ENCODE measurements around the gene TRIP10. TPM values are rescaled to one million over a fixed set of nuclear protein-coding genes. Genes with fewer than 3 reads are reported as not detected.
A peak's percentile ranks its signal among the peaks of the same experiment; 100 is the strongest.

TRIP10 gene
- total and polyA plus RNA-seq, 4 donors: 60.8 to 97.3 (median 79.8) TPM

DNA sequence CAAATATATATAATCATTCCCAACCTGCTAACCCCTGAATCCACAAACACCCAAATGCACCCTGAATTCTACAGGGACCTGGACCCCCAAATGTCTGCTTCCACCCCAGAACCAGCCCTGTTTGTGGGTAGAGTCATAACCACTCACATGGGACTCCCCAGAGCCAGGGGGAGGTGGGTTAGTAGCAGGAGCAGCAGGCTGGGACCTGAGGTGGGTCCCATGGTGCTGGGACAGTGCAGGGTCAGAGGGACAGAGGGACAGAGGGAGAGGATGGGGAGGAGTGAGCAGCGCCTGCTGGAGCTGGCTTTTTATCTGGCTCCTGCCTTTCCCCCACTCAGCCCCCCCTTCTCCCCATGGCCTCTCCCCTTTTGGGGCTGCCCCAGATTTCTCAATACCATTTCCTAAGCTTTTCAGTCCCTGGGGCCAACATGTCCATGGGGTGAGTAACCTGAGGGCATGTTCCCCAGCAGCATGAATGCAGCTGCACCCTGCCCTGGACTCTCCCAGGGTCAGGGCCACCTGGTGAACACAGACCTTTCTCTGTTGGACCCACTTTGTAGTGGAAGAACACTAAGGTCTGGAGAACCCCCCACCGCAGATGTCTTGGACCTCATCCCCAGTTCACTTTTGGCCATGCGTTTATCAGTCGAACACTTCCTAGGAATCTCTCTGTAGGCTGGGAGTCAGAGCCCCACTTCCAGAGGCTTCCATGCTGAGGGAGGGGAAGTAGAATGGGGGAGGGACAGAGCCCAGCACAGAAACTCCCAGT lies 18.9 kb upstream of the TRIP10 start, which contains the start of gene C3:
Gene C3, minus strand, starts transcription at position 282 of the 769 bp plus-strand sequence. Its CDS starts 61 bp downstream, at position 221.
- Histone ChIP-seq H3K4me3 (peak within 1 kb of the TSS; percentile 29), H3K9ac (ENCODE audit: insufficient read depth in 1 of 2, low read length in 2 of 2) (no peak within 1 kb of the TSS), H3K27ac (ENCODE audit: low read depth in 1 of 2, low read length in 1 of 2) (peak within 1 kb of the TSS; percentile 10 to 71), H3K9me3 (ENCODE audit: control insufficient read depth in 4 of 4, insufficient read depth in 3 of 4, low read length in 3 of 4) (peaks cover 0 to 2% (median 0%) of the 10 kb centered on the region in 4 donors), H3K27me3 (ENCODE audit: control insufficient read depth in 3 of 3, insufficient read depth in 3 of 3, low read length in 2 of 3) (no peaks in the 10 kb centered on the region), H3K36me3 (ENCODE audit: control insufficient read depth in 4 of 4, insufficient read depth in 4 of 4, low read length in 4 of 4) (peaks cover 0 to 6% (median 0%) of the 10 kb centered on the region in 4 donors), H3K4me1 (ENCODE audit: control insufficient read depth in 5 of 5, insufficient read depth in 5 of 5, low read length in 5 of 5) (peaks cover 0 to 11% (median 6%) of the 10 kb centered on the region in 5 donors)
- peak in 1 of 3 donors; percentile 50 for DNase-seq
- WGBS, 2 donors: 52 to 65% methylated on average over 4 of the region's 4 CpGs
- ATAC-seq (ENCODE audit: insufficient read depth, low FRiP score): peak; percentile 56
- TF ChIP-seq, protein P1, sequence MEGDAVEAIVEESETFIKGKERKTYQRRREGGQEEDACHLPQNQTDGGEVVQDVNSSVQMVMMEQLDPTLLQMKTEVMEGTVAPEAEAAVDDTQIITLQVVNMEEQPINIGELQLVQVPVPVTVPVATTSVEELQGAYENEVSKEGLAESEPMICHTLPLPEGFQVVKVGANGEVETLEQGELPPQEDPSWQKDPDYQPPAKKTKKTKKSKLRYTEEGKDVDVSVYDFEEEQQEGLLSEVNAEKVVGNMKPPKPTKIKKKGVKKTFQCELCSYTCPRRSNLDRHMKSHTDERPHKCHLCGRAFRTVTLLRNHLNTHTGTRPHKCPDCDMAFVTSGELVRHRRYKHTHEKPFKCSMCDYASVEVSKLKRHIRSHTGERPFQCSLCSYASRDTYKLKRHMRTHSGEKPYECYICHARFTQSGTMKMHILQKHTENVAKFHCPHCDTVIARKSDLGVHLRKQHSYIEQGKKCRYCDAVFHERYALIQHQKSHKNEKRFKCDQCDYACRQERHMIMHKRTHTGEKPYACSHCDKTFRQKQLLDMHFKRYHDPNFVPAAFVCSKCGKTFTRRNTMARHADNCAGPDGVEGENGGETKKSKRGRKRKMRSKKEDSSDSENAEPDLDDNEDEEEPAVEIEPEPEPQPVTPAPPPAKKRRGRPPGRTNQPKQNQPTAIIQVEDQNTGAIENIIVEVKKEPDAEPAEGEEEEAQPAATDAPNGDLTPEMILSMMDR (IDR thresholded peaks at IDR 0.05; ENCODE audit: control extremely low read depth, extremely low read depth): no peak

DNA sequence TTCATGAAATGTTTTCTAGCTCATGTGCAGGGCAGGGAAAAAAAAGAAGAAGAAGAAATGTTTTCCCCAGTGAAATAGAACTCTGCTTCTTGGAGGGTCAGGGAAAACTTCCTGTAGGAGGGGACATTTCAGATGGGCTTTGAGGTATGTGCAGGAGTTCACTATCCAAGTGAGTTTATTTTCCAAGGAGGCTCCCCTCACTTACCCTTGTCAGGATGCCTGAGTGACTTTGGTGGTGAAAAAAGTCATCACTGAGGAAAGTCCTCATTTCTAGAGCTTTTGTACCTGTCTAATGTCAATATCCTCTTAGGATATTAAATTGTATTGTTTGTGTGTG lies 18.4 kb upstream of the TRIP10 start:
- H3K9me3 ChIP-seq (ENCODE audit: control insufficient read depth in 4 of 4, insufficient read depth in 3 of 4, low read length in 3 of 4): peaks cover 0 to 2% (median 0%) of the 10 kb centered on the region in 4 donors
- TF ChIP-seq, protein P1 (IDR thresholded peaks at IDR 0.05; ENCODE audit: control extremely low read depth, extremely low read depth): no peak
- H3K27ac ChIP-seq (ENCODE audit: low read depth in 1 of 2, low read length in 1 of 2): peak overlapping the region in 1 of 2 donors; percentile 15
- H3K36me3 ChIP-seq (ENCODE audit: control insufficient read depth in 4 of 4, insufficient read depth in 4 of 4, low read length in 4 of 4): peaks cover 0 to 6% (median 0%) of the 10 kb centered on the region in 4 donors
- DNase-seq (no peak), ATAC-seq (ENCODE audit: insufficient read depth, low FRiP score) (no peak)
- H3K4me1 ChIP-seq (ENCODE audit: control insufficient read depth in 5 of 5, insufficient read depth in 5 of 5, low read length in 5 of 5): peaks cover 0 to 11% (median 6%) of the 10 kb centered on the region in 5 donors
- no peak overlapping the region for H3K9ac ChIP-seq (ENCODE audit: insufficient read depth in 1 of 2, low read length in 2 of 2)
- no peak overlapping the region for H3K4me3 ChIP-seq
- H3K27me3 ChIP-seq (ENCODE audit: control insufficient read depth in 3 of 3, insufficient read depth in 3 of 3, low read length in 2 of 3): no peaks in the 10 kb centered on the region

DNA sequence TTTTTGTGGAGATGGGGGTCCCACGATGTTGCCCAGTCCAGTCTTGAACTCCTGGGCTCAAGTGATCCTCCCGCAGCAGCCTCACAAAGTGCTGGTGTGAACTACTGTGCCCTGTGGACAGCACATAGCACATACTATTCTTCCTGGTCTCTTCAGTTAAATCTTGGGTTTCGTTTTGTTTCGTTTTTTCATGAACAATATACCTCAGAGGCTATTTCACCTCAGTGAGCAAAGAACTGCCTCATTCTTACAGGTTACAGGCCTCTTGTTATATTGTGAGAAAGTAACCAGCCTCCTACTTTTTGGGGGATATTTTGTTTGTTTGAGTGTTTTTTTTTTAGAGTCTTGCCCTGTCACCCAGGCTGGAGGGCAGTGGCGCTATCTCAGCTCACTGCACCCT lies 17.7 kb upstream of the TRIP10 start:
- H3K9ac ChIP-seq (ENCODE audit: insufficient read depth in 1 of 2, low read length in 2 of 2): no peak overlapping the region
- DNase-seq (no peak), ATAC-seq (ENCODE audit: insufficient read depth, low FRiP score) (no peak)
- no peak overlapping the region for H3K4me3 ChIP-seq
- TF ChIP-seq, protein P1 (IDR thresholded peaks at IDR 0.05; ENCODE audit: control extremely low read depth, extremely low read depth): no peak
- WGBS, 2 donors: 48 to 52% methylated on average over 5 of the region's 5 CpGs
- H3K36me3 ChIP-seq (ENCODE audit: control insufficient read depth in 4 of 4, insufficient read depth in 4 of 4, low read length in 4 of 4): peaks cover 0 to 6% (median 0%) of the 10 kb centered on the region in 4 donors
- H3K9me3 ChIP-seq (ENCODE audit: control insufficient read depth in 4 of 4, insufficient read depth in 3 of 4, low read length in 3 of 4): peaks cover 0 to 2% (median 0%) of the 10 kb centered on the region in 4 donors
- H3K27ac ChIP-seq (ENCODE audit: low read depth in 1 of 2, low read length in 1 of 2): peak overlapping the region in 1 of 2 donors; percentile 71
- H3K4me1 ChIP-seq (ENCODE audit: control insufficient read depth in 5 of 5, insufficient read depth in 5 of 5, low read length in 5 of 5): peaks cover 0 to 11% (median 6%) of the 10 kb centered on the region in 5 donors
- no peaks in the 10 kb centered on the region for H3K27me3 ChIP-seq (ENCODE audit: control insufficient read depth in 3 of 3, insufficient read depth in 3 of 3, low read length in 2 of 3)

All from lung (tissue), 12 donors.